LNCAP (cell line): ENCODE data around the gene PPFIA2.
A peak's percentile ranks its signal among the peaks of the same experiment; 100 is the strongest.

ENCODE experiments used
- CTCF ChIP-seq: fragments of 450-650 bp; IDR thresholded peaks from 2 replicates; pipeline ENCODE4 v1.5.1; 2017; ENCODE audit warnings: mild to moderate bottlenecking

Gene PPFIA2

GRCh38 chr12:81259360-81259759 is 499.8 kb downstream of the PPFIA2 start:
- TF ChIP-seq CTCF: no peak

GRCh38 chr12:81257947-81258551 is 501.1 kb downstream of the PPFIA2 start:
- TF ChIP-seq CTCF: peak; percentile 64

GRCh38 chr12:81255947-81256346 is 503.2 kb downstream of the PPFIA2 start:
- no peak for TF ChIP-seq CTCF

- TF ChIP-seq CTCF: no peak
Measured at GRCh38 chr12:81255456-81255855, 503.7 kb downstream of the PPFIA2 start.

GRCh38 chr12:81253360-81253759 is 505.8 kb downstream of the PPFIA2 start:
- no peak for TF ChIP-seq CTCF

GRCh38 chr12:81252228-81252627 is 506.9 kb downstream of the PPFIA2 start:
- TF ChIP-seq CTCF: no peak

- TF ChIP-seq CTCF: no peak
Measured at GRCh38 chr12:81249976-81250375, 509.2 kb downstream of the PPFIA2 start.
